Stimulated activated CD4-positive, alpha-beta T cell treated with anti-CD3 and anti-CD28 coated beads, TNF-alpha, amount 100 ng/mL, for 48 hours (primary cell): ENCODE data around the gene GYS2.

Experiments
- DNase-seq, 3 donors: peaks; one replicate each; pipeline ENCODE4 v3.0.0-alpha.2; 2020; ENCODE audit warnings: low read depth in 3 of 3

GYS2 gene

DNA sequence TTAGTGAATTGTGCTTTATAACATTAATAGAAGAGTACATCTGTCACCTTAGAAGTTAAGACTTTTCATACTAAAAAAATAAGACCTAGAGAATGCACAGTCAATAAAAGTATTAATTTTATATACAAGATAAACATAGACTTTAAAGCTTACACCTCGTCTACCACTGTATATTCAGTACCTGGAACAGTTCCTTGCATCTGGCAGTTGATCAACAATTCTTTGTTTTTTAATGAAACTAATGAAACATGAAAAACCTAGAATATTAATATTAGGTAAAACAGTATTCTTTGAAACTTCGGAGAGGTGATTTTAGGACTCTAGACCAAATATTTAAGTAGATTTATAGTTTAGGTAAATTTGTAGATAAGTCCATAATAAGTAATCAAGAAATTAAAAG, 98.8 kb downstream of the GYS2 start:
- no peak for DNase-seq

DNA sequence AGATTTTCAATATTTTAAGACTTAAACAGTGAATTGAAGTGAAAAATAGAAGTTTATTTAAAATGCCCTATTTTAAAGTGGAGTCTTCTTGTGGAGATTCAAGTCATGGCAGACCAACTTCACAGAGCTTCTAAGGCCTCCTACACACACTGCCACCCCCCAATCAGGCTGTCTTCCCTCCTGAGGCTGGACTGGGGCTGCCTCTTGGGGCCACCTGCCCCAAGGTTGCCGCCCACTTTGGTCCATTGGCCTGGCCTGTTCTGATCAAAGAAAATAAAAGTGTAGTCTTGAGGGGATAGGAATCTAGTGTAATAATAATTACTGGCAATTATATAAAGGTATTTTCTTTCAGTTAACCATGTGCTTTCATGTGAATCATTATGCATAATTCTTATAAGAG, 101.8 kb downstream of the GYS2 start:
- no peak for DNase-seq

GRCh38 chr12:21502164-21502496, 102.5 kb downstream of the GYS2 start:
- peak in 2 of 3 donors; percentile 6 to 34 for DNase-seq

DNA sequence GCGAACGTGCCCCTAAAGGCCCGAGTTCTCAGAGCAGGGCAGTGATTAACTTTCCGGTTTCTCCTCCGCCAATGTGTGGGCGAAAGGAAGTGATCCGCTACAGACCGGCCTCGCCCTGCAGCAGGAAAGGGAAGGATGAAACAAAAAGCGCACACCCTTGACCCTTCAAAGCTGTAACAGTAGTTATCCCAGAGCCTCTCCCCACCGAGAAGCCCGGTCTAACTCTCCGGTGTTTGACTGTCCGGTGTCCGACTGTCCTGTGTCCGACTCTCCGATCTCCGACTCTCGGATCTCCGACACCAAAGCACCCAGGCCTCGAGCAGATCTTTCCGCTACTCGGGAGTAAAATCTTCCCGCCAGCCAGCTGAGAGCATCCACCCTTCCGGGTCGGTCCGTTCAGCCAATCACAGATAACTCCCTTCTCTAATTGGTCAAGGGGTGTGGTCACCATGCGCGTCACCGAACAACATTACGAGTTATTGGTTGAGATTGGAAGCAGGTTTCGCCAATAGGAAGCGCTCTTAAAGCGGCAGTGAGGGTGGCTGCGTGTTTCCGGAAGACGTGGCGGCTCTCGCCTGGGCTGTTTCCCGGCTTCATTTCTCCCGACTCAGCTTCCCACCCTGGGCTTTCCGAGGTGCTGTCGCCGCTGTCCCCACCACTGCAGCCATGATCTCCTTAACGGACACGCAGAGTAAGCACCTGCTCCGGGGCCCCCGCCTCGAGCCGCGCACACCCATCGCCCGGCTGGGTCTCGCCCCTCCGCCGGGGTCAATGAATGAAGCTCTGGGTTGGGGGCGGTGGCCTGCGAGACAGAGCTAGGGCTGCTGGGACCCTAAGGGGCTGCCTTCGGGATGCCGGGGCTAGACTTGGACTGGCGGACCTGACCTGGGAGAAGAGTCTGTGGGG, 103.1 kb downstream of the GYS2 start, which contains the start of the genes GOLT1B and RECQL:
Gene GOLT1B, plus strand, starts transcription at position 532 of the 906 bp plus-strand sequence. Its CDS starts 135 bp downstream, at position 667.
Gene RECQL, minus strand, starts transcription at position 378 of the 906 bp plus-strand sequence. CDS start 2,065 bp downstream, outside the sequence.
- peak; percentile 79 to 87 (median 79) for DNase-seq

DNA sequence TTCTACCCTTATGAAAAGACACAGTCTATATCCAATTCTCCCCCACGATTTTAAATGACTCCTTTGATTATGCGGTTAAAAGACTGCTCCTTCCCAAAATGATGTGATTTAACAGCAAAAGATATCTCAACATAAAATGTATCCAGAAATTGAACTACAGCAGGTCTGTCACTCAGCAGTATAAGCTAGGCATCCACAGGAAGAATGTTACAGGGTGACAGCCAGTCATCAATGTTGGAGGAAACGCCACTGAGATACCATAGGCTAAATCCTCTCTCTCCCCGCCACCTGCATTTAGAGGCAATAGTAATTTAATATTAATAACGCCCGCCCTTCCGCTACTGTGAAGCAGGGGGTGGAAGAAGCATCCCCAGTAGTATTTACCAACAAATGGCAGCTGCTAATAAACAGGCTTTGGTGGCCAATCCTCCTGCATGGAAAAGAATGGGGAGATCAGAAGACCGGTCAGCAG, 103.8 kb downstream of the GYS2 start:
- no peak for DNase-seq

DNA sequence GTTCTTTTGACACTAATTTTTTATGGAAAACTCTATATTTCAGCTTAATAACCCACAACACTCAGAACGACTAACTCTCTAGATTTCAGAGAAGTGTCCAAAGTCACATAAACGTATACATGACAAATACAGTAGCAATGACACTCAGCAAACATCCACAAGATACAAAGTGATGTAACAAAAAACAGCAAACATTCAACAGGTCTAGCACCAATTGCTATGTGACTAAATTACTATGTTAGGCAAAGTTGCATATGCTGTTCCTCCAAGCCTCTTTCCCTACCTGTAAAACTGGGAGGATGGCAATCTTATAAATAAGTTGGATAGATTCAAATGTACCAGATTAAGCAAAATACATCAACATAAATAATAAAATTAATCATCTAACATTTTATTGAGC, 104.9 kb downstream of the GYS2 start:
- no peak for DNase-seq
